GM12878 (cell line): ENCODE results near the gene PADI3.

Experiments
- ATF2 ChIP-seq: IDR thresholded peaks from 2 replicates; pipeline ENCODE4 v1.6.1; 2012; ENCODE audit warnings: low read length, inconsistent platforms
- CTCF ChIP-seq, 3 experiments: IDR thresholded peaks in 2 of 3; conservative IDR thresholded peaks in 1 of 3; 2 replicates each; pipeline ENCODE4 v1.5.1; 2011; ENCODE audit warnings: low read depth in 3 of 3, low read length in 3 of 3, mild to moderate bottlenecking in 3 of 3, control low read depth in 2 of 3, moderate library complexity in 2 of 3, inconsistent platforms in 1 of 3, mixed read lengths in 1 of 3; ENCODE audit not compliant: control insufficient read depth in 2 of 3, insufficient read depth in 1 of 3; ENCODE audit errors: extremely low read depth in 1 of 3
- ELK1 ChIP-seq: IDR thresholded peaks from 2 replicates; pipeline ENCODE4 v1.6.1; 2012; ENCODE audit warnings: low read depth, low read length, improper control_type of control experiment
- EZH2 ChIP-seq: IDR thresholded peaks from 2 replicates; pipeline ENCODE4 v1.6.1; 2012; ENCODE audit warnings: low read depth, mild to moderate bottlenecking, control low read depth, inconsistent platforms, low read length, borderline replicate concordance; ENCODE audit not compliant: control insufficient read depth
- FOS ChIP-seq: IDR thresholded peaks from 3 replicates; pipeline ENCODE4 v1.6.1; 2011; ENCODE audit warnings: borderline replicate concordance; ENCODE audit not compliant: insufficient read length; ENCODE audit errors: extremely low read depth
- POLR2AphosphoS5 ChIP-seq: IDR thresholded peaks from 2 replicates; pipeline ENCODE4 v1.6.1; 2011; ENCODE audit warnings: mild to moderate bottlenecking, low read length, inconsistent platforms
- SREBF2 ChIP-seq: IDR thresholded peaks from 2 replicates; pipeline ENCODE4 v1.6.1; 2012; ENCODE audit warnings: mild to moderate bottlenecking, low read length
- ZZZ3 ChIP-seq: IDR thresholded peaks from 2 replicates; pipeline ENCODE4 v1.6.1; 2011; ENCODE audit warnings: low read depth; ENCODE audit not compliant: control insufficient read depth, insufficient read length

- TF ChIP-seq POLR2AphosphoS5 (no peak), ELK1 (no peak), ZZZ3 (no peak), FOS (no peak), EZH2 (no peak), SREBF2 (no peak), CTCF (IDR thresholded peaks at IDR 0.05 in 2 of 3, conservative IDR thresholded peaks at IDR 0.05 in 1 of 3; ENCODE audit: control insufficient read depth in 2 of 3, extremely low read depth in 1 of 3, insufficient read depth in 1 of 3, low read depth in 3 of 3, low read length in 3 of 3) (no peak), ATF2 (no peak)
Measured at GRCh38 chr1:17278996-17279830, 30.3 kb downstream of the PADI3 start.
